GM18505 (cell line): Measurements from ENCODE around the gene PDCD4.
A peak's percentile ranks its signal among the peaks of the same experiment; 100 is the strongest.

Source experiments
- ATAC-seq: cut with Tn5 transposase; IDR thresholded peaks from one replicate; pipeline ENCODE4 v1.9.1; 2021; ENCODE audit not compliant: unreplicated experiment
- POLR2A ChIP-seq: IDR thresholded peaks from 4 replicates; pipeline ENCODE4 v1.6.1; 2011; ENCODE audit warnings: borderline replicate concordance; ENCODE audit not compliant: insufficient read depth, insufficient read length; ENCODE audit errors: extremely low read depth

Gene PDCD4

DNA sequence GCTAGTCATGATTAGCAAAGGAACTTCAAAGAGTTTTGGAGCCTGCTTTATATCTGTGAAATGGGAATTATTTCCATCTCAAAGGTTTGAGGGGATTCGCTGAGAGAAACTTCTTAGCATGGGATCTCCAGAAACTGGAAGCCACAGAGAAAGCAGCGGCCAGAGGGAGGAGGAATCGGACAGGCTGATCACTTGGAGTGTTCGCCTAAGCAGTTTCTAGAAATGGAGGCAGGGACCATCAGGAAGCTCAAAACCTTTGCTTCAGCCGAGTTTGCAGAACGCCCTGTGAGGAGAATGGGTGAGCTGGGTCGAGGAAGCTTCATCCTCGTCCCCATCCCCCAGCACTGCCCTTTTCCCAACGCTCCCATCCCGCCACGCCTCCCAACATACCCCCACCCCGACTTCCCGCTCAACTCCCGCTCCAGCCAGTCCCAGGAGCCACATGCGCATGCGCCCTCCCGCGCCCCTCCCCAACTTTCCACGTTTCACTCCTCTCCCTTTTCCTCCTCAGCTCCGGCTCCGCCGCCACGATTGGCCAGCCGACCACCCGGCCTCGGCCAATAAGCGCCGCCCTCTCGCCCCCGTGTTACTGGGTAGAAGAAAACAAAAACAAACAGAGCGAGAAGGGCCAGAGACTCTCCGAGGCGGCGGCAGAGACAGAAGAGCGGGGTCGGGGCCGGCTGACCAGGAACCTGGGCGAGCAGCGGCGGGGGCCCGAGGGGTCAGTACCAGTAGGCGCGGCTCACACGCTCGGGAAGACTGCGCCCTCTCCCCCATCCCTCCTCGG, at the start of gene PDCD4:
Gene PDCD4, plus strand, starts transcription at position 631 of the 787 bp plus-strand sequence. CDS start 4,100 bp downstream, outside the sequence.
- peak; percentile 93 for TF ChIP-seq POLR2A
- peak; percentile 71 for ATAC-seq

DNA sequence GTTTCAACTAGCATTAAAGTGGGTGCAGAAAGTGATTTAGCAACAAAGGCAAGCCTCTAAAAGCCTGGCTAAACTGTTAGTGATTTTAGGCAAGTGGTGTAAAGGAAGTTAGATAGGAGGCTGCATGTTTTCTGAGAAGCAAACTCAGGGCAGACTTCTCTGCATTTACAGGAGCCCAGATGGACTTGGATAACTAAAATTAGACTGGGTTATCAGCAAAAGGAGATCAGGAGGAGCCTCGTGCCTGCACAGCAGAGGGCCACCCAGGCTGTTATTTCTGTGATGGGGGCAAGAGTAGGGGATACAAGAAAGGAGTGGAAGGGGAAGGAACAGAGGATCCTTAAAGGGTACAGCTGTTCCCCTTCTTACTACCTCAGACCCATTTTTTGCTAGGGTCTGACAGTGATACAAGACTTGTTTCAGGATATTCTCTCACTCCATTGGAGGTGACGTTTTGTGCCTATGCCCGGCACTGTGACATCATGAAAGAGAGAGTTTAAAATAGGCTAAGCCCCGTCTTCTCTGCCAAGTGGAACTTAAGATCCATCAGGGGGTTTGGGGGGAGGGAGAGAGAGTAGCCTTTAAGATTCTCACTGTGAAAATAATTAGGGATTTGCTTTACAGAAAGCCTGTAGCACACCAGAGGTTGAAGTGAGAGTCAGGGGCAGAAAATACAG, 49.6 kb upstream of the PDCD4 start:
- no peak for ATAC-seq
- no peak for TF ChIP-seq POLR2A

DNA sequence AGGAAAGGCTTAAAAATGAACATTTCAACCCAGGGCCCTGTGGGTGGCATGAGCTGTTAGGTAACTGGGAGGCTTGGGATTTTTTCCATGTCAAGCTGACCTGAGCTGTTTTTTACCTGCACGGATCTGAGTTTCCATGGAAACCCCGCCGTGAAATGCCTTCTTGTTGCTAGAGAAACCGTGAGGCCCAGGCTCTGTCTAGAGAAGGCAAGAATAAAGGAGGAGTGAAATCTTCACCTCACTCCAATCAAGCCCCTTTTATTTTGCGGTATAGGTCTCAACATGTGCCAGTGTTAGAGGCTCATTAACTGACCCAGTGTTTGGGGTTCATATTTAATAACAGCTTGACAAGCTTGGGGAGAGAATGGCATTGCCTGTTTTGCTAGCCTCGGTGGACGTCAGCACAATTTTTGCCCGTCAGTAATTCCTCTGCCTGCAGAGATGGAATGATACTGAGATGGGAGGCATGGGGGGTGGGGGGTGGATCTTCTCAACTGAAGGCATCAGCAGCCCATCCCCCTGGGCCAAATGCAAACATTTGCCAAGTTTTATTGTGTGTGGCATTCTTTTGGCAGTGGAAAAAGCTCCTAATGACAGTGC, 48.9 kb upstream of the PDCD4 start:
- no peak for TF ChIP-seq POLR2A
- no peak for ATAC-seq

DNA sequence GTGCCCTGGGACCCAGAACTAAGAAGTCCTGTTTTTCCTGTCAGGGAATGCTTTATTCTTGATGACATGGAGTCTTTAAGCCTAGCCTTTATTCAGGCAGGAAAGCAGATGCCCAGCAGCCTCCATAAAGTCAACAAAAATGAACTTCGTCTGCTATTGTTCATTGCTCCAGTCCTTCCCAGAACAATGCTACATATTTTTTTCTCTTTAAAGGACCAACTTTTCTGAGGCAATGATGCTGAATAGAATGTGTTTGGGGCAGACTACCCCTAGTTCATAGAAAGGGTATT, 47.6 kb upstream of the PDCD4 start:
- ATAC-seq, result no peak
- TF ChIP-seq POLR2A, result no peak

DNA sequence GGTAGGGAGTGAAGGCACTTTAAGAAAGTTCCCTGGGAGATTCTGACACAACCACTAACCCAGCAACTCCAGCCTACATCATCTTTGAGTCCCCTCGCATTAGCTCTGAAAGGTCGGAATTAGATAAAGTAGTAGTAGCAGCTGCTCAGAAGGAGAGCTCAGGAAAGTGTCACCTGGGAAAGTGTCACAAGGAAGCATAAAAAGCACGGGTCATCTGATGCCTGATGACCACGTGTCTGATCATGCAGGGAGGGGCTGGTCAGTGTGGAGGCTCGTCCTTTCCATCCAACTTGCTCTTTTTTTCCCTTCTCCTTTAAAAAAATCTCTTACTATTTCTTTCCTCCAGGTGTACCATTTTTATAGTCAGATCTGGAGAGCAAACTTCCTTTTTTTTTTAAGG, 47.1 kb upstream of the PDCD4 start:
- ATAC-seq, result no peak
- TF ChIP-seq POLR2A, result no peak

DNA sequence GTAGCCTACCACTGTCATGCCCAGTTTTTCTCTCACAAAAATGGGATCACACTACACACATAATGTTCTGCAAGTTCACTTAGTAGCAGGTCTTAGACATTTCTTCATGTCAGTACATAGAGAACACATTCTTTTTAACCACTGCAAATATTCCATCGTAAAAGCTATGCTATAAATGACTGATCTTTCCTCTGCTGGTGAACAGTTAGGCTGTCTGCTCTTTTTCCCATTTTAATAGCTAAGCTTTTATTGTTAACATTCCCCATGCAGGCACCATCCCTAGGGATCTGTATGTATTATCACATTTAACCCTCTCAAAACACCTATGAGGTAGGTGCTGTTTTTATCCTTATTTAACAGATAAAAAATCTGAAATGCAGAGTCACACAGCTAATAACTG, 46.2 kb upstream of the PDCD4 start:
- TF ChIP-seq POLR2A, result no peak
- no peak for ATAC-seq

DNA sequence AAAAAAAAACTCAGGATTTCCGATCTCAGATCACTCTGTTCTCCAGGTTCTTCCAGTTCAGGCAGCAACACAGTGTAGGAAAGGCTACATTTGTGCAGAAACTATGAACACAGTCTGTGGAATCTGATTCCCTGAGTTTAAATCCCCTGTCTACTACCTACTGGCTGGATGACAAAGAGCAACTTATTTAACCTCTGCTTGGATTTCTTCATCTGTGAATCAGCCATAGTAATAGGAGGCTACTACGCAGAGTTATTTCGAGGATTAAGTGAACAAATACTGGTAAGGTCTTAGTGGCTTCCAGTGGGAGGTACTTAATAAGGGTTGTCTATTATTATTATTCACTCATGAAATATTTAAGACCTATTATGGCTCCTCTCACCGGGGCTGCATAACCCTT, 44.3 kb upstream of the PDCD4 start:
- no peak for TF ChIP-seq POLR2A
- no peak for ATAC-seq

DNA sequence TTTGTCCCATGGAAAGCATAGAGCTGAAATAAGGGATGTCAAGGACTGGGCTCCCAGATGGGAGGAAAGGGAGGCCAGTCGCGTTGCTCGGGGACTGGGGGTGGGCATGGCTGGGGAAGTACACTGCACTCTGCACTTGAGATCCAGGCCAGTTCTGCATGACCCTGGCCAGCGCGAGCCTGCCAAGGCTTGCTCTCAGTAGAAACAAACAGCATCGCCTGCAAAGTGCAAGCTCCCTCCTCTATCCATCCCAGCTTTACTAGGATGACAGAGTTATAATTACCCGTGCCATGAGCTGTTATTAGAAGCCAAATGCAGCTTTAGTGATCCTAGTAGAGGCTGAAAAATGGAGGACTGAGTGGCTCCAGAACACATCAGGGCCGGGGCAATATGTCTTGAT, 43.9 kb upstream of the PDCD4 start:
- TF ChIP-seq POLR2A, result no peak
- no peak for ATAC-seq

DNA sequence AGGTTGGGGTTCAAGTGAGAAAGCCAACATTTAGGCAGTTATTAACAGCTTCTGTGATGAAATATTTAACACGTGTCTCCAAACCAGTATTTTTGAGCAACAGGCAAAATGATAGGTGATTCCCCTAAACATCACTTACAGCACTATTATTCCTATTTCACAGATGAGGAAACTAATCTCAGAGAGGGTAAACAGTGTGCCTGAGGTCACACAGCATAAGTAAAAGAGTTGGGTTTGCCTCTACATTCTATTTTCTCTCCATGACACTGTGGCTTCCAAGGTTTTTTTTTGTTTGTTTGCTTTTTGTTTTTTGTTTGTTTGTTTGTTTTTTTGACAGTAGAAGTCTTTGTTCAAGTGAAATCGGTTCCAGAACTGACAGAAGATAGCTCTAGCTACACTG, 43.2 kb upstream of the PDCD4 start:
- ATAC-seq, result no peak
- no peak for TF ChIP-seq POLR2A

DNA sequence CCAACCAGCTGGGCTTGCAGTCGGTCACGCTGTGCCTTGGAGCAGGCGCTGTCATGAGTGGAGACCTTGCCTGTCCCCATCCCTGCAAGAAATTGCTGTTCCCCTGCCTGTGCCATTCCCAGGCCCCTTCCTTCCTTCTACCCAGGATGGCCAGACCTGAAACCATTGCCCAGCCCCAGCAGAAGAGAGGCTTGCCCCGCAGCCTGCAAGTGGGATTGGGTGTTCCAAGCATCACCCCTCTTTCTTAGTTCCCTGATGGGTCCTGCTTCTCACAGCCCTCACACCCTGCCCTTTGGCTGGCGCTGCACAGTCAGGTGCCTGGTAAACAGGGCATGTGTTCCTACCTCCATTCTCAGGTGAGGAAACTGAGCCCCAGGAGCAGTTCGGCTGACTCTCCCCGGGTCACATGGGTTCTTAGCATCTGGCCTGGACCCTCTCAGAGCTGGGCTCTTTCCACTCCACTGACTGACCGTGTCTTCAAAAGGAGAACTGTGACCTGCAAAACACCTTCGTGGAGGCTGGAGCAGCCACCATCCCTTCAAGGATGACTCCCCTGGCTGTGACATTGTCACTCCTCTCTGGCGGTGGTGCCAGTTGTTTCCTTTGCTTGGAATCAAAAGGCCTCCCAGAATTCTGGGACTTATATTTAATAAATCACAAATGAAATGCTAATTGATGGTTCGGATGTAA, 41.9 kb upstream of the PDCD4 start:
- no peak for TF ChIP-seq POLR2A
- no peak for ATAC-seq

DNA sequence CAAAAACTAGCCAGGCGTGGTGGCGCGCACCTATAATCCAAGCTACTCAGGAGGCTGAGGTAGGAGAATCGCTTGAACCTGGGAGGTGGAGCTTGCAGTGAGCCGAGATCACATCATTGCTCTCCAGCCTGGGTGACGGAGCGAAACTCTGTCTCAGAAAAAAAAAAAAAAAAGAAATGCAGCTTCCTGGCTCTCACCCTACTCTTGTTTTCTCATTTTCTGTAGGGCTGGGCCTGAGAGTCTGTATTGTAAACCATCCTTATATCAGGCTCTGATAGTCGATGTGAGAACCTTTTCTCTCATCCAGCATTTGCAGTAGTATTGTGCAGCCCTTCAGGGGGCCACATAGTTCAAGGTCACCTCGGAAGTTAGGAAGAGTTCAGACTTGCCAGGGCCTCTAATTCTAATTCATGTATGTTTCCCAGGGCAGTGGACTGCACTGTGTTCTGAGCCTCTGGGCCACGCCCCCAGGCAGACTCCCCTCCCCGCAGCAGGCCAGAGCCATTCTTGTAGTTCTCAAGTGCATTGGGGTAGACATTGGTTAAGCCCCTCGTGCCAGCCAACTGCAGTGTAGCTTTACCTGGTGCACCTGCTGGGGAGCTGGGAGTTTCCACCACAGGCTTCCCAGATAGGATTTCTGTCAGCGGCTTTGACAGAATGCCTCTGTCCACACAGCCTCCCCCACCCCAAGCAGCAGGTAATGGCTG, 38.3 kb upstream of the PDCD4 start:
- no peak for ATAC-seq
- no peak for TF ChIP-seq POLR2A

DNA sequence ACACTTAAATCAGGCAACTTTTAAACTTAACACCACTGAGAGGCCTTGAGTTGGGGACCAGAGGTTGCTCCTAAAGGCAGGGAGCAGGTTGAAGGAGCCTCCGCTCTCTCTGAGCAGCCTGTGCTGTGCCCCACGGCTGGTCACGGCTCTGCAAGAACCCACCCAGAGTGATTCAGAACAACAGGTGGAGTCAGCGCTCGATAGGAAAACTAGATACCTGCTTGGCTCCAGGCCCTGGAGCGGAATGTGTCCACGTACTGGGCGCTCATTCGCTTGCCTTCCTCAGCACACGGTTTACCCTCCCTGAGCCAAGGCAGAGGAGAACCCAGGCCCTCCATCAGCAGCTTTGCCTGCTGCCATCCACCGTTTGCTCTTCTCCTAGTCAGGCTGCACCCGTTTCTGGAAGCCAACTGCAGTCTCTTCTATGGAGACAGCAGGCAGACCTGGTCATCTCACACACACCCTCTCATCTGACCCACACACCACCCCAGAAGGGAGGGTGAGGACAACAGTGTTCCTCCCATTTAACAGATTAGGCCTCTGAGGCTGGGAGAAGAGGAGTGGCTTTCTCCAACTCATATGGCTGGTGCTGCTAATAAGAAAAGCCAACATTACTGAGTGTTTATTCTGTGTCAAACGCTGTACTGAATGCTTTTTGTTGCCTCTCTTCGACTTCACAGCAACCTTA, 37.6 kb upstream of the PDCD4 start:
- no peak for TF ChIP-seq POLR2A
- ATAC-seq, result no peak
